GM19351 (cell line): ENCODE data around the gene CYSLTR1.
"Not testable (repeated sequence)": the region's sequence is repeated elsewhere in the genome, so short reads cannot be mapped to it uniquely, and the experiment has no call there.

Experiments used
- ATAC-seq: cut with Tn5 transposase; IDR thresholded peaks from one replicate; pipeline ENCODE4 v1.9.1; 2021; ENCODE audit warnings: mild to moderate bottlenecking, moderate library complexity; ENCODE audit not compliant: unreplicated experiment

CYSLTR1 gene

GRCh38 chrX:78226047-78226446, 101.4 kb downstream of the CYSLTR1 start:
- not testable (repeated sequence) for ATAC-seq
